SK-MEL-5 (cell line): ENCODE measurements around the gene MLX. TPM values are rescaled to one million over a fixed set of nuclear protein-coding genes. Genes with fewer than 3 reads are reported as not detected.

Experiments
- DNase-seq: peaks from one replicate; pipeline ENCODE4 v3.0.0-alpha.2; 2016; ENCODE audit warnings: low read depth, low spot score
- in situ Hi-C: cut with HindIII; loops from 2 replicates; pipeline ENCODE4 v1.10.0; 2016; ENCODE audit warnings: low sequenced_read_pairs, high pct_unique_total_duplicates, low pct_unique_long_range_greater_than_20kb
- polyA plus RNA-seq, 2 experiments: library from polyadenylated mRNA; depleted of rRNA; stranded (reverse); fragments of >200 nt; gene quantifications; 2 replicates each; pipeline ENCODE4 v1.2.3, GENCODE V29; 2015
- total RNA-seq: library from RNA; depleted of rRNA; stranded (reverse); fragments of >200 nt; shearing (Covaris generic); gene quantifications from 2 replicates; pipeline ENCODE4 v1.2.3, GENCODE V29; 2014; rRNA removed

Gene MLX
- total RNA-seq, result 44.6 and 50.6 TPM in 2 replicates
- polyA plus RNA-seq (2015; cell fraction: cytosol; rRNA removed), result 76.3 and 81.8 TPM in 2 replicates
- 302 and 331 TPM in 2 replicates for polyA plus RNA-seq (2015; cell fraction: nucleus; rRNA removed)

- DNase-seq, result peak; percentile 91
- in situ Hi-C loops, result no loop called here
These were observed at the start of gene MLX for GRCh38 chr17:42566883-42567573. MLX (plus strand) TSS chr17:42567100; CDS start chr17:42567125, 25 bp downstream.

DNA sequence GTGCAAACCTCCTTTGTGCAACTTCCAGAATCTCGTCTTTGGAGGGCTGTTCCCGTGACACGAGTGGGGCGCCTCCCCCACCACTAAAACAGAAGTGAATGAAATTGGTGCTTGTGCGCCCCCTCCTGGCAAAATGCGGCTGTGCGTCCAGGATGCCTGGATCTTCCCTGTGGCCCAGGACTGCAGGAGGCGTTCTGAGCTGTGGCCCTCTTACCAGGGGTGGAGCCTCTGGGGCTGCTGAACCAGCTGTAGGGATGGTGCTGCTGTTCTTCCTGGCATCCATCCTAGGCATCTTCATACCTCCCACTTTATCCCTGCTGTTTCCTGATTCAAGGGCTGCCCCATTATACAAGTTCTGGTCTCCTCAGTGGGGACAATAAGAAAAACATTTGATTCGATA, 49.4 kb upstream of the MLX start:
- in situ Hi-C loops, result loop anchor here (25.0 kb wide), 1 partner anchor 205 kb away; no protein-coding TSS in a partner anchor
- DNase-seq, result peak; percentile 89

- in situ Hi-C loops, result loop anchor here (25.0 kb wide), 1 partner anchor 206 kb away; no protein-coding TSS in a partner anchor
- DNase-seq, result no peak
These were observed 48.7 kb upstream of the MLX start for GRCh38 chr17:42518046-42518754.

DNA sequence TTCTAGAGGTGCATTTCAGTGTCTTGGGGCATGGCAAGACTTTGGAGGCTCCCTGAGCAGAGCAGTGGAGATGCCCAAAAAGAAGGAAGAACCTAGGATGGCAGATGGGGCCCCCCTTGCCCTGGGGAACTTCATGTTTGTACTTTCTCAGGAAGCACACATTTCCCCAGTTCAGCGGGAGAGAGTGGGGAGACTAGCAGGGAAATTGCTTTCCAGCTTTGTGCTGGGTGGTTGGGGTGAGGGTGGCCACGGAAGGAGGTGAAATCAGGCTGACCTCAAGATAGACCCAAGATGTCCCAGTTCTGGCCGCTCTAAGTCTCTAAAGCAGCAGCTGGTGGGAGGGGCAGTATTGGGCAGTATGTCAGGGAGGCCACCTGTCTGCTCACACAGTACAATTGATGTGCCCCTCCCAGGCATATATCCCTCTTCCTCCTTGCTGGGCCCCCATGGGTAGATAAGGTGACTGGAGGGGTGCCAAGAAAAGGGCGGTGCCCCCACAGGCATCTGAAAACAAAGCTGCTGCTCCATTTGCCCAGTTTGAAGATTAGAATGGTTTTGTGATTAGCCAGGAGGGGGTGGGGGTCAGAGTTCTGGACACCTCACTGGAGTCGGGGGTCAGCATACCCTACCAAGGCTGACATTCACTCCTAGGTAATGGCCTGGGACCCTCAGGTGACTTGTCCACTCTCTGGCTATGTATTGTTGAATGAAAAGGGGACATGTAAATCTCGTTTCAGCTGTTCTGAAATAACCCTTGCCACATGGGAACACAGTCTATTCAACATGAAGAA, 48.0 kb upstream of the MLX start:
- in situ Hi-C loops, result loop anchor here (25.0 kb wide), 1 partner anchor 207 kb away; no protein-coding TSS in a partner anchor
- no peak for DNase-seq

DNA sequence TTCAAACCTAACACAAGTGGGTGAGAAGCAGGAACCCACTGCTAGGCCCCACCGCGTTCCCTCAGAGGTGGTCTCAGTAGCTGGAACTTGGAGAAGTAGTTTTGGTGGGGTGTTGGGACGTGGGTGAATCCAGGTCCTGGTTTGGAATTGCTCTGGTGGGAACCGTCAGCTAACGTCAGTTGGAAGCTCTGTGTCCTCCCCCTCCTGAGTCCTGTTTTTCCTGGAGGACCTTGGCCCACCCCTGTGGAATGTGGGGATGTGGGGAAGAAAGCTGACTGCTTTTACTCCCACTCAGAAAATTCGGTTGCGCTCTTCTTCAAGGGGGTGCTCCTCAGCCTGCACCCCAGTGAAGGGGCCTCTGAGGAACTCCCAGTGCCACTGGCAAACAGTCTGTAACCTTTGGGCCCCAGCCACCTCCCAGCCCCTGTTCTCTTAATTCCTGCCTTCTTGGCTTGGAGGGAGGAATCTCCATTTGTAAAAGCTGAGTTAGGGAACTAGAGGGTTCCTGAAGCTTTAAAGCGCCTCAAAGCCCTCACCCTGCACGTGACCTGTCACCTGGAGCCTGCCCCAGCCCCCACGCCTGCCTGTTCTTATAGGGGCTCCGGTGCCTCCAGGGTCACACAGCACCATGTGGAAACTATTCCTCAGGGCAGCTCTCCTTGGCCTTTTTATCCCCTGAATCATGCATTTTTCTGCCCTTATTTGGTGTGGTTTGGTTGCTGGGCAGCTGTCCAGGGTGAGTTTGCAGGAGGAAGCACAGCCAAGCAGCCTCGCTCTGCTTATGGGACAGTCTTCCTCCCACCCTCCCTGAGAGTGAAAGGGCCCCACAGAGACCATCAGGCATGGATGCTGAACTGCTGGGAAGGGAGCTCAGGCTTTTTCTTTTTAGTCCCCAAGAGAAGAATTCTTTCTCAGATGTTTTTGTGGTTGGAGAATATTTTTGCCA, 47.1 kb upstream of the MLX start:
- peak; percentile 48 for DNase-seq
- in situ Hi-C loops, result loop anchor here (25.0 kb wide), 1 partner anchor 208 kb away; no protein-coding TSS in a partner anchor

- no peak for DNase-seq
- in situ Hi-C loops, result loop anchor here (25.0 kb wide), 1 partner anchor 208 kb away; no protein-coding TSS in a partner anchor
These were observed 46.4 kb upstream of the MLX start for GRCh38 chr17:42520540-42520951.

- in situ Hi-C loops, result loop anchor here (25.0 kb wide), 1 partner anchor 209 kb away; no protein-coding TSS in a partner anchor
- no peak for DNase-seq
These were observed 45.9 kb upstream of the MLX start for GRCh38 chr17:42521036-42521435.

- in situ Hi-C loops, result loop anchor here (25.0 kb wide), 1 partner anchor 209 kb away; no protein-coding TSS in a partner anchor
- DNase-seq, result no peak
These were observed 45.1 kb upstream of the MLX start for GRCh38 chr17:42521666-42522262.

- in situ Hi-C loops, result loop anchor here (25.0 kb wide), 1 partner anchor 210 kb away; no protein-coding TSS in a partner anchor
- DNase-seq, result no peak
These were observed 44.6 kb upstream of the MLX start for GRCh38 chr17:42522263-42522790.

DNA sequence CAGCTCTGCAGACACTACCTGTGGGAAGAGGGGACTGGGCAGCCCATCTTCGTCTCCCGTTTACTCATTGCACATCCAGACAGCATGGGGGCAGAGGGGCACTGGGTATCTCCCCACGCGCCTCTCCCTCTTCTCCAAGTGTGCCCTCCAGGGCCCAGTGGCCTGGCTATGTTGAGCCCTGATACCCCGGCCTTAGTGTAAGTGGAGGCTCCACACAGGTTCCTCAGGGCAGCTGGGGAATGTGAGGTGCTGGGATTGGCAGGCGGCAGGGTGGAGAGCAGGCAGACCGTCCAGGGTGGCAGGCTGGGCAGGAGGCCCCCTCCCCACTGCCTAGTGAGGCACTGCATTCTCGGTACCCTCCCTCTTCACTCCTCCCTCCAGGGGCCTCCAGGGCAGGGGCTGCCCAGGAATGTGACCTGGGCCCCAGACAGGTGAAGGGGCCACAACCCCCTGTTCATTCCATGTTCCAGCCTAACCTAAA, 44.1 kb upstream of the MLX start:
- in situ Hi-C loops, result loop anchor here (25.0 kb wide), 1 partner anchor 211 kb away; no protein-coding TSS in a partner anchor
- DNase-seq, result no peak

DNA sequence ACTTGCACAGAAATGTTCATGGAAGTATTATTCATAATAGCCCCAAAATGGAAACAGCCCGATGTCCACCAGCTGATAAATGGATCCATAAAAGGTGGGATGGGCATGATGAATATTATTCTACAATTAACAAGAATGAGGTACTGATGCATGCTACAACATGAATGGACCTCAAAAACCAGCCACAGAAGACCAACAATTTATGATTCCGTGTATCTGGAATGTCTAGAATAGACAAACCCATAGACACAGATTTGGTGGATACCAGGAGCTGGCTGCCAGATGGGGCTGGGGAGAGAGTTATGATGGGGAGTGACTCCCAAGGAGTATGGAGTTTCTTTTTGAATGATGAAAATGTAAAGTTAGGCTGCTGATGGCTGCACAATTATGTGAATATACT, 41.7 kb upstream of the MLX start:
- in situ Hi-C loops, result no loop called here

DNA sequence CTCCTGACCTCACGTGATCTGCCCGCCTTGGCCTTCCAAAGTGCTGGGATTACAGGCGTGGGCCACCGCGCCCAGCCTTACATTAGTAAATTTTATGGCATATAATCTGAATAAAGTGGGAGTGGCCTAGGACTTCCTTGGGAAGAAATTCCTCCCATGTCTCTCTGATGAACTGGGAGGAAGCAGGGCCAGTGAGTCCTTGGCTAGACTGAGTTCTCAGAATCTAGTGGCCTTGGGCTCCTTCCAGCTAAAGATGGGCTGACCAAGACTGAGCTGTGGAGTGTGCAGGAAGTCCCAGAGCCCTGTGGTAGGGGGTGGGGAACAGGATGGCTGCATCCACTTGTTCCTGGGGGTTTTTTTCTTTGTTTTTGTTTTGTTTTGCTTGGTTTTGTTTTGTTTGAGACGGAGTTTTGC, 40.9 kb upstream of the MLX start:
- in situ Hi-C loops, result no loop called here
- DNase-seq, result no peak

More for the DNA sequence above, 41.7 kb upstream of the MLX start:
- no peak for DNase-seq

DNA sequence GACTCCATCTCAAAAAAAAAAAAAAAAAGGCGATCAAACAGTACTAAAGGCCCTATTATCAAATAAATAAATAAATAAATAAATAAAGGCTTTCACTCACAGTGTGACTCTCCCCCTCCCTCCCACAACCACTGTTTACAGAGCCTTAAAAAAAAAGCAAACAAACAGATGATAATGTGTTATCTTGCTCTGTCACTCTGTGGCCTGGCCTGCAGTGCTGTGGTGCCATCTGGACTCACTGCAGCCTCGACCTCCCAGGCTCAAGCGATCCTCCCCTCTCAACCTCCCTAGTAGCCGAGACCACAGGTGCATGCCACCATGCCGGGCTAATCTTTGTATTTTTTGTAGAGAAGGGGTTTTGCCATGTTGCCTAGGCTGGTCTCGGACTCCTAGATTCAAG, 39.0 kb upstream of the MLX start:
- in situ Hi-C loops, result no loop called here
- DNase-seq, result no peak

DNA sequence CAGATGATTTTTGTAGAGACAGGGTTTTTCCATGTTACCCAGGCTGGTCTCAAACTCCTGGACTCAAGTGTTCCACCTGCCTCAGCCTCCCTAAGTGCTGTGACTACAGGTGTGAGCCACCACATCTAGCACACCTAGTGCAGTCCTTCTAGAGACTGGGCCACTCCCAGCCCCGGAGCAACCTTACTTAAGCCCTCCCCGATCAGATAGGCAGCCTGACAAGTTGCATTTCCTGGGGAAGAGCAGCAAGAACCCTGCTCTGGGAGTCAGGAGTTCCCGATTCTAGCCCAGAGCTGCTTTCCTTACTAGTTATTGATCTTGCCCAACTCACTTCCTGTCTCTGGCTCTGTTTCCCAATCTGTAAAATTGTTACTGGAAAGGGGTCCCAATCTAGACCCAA, 37.8 kb upstream of the MLX start:
- in situ Hi-C loops, result no loop called here

GRCh38 chr17:42530952-42531454, 35.9 kb upstream of the MLX start:
- in situ Hi-C loops, result no loop called here
- DNase-seq, result no peak

More for the DNA sequence above, 37.8 kb upstream of the MLX start:
- DNase-seq, result no peak
